Measurements from ENCODE around the gene IQSEC1. TPM values are rescaled to one million over a fixed set of nuclear protein-coding genes. Genes with fewer than 3 reads are reported as not detected.

Gene IQSEC1
- total RNA-seq, 1 donor from 2014 or later, result 34.2 TPM

DNA sequence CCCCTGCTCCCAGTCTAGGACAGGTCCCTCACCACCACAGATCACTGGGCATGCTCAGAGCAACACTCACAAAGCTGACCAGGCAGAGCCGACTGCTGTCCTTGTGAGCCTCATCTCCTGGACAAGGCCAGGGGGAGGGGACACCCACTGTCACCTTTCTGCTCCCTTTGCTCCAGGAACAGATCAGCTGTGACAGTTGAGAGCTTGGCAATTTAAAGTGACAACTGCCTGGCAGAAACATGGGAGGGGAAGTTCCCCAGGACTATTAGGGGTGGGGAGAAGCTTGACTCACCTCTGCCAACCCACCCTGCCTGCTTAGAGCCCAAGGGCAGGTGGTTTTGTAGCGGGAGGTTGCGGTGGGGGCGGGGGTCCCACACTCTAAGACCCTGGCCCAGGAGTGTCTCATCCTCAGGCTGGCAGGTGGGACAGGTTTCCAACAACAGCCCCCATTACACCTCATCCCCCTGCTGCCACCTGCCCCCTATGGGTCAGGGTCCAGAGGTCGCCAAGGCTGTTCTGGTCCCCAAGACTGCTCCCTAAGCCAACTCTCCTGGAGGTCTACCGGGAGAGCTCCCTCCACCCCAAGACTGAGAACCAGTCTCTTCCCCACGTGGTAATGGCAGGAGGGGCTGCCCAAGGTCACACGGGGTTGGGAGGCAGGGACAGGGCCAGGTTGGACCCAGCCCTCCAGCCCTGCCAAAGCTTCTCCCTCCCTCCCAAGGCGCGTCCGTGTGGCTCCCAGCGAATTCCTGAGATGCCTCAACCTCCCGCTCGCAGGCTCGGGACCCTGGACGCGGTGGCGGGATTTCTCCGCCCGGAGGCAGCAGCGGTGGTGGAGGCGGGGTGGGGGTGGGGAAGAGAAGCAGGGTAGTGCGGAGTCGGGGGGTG is 80.4 kb downstream of the IQSEC1 start:
- peak overlapping the region; percentile 49 for H3K27ac Mint-ChIP-seq
- peak; percentile 42 for DNase-seq (ENCODE audit: low spot score, unreplicated experiment)
- peaks cover 4% of the 10 kb centered on the region for H3K4me1 Mint-ChIP-seq (ENCODE audit: low read depth)
- H3K9me3 Mint-ChIP-seq (ENCODE audit: low read depth), result no peaks in the 10 kb centered on the region
- peaks cover 11% of the 10 kb centered on the region for H3K27me3 Mint-ChIP-seq
- H3K36me3 Mint-ChIP-seq (ENCODE audit: insufficient read depth), result no peaks in the 10 kb centered on the region
- H3K4me3 Mint-ChIP-seq (ENCODE audit: low read depth), result peak overlapping the region; percentile 65
- TF ChIP-seq, protein P1, sequence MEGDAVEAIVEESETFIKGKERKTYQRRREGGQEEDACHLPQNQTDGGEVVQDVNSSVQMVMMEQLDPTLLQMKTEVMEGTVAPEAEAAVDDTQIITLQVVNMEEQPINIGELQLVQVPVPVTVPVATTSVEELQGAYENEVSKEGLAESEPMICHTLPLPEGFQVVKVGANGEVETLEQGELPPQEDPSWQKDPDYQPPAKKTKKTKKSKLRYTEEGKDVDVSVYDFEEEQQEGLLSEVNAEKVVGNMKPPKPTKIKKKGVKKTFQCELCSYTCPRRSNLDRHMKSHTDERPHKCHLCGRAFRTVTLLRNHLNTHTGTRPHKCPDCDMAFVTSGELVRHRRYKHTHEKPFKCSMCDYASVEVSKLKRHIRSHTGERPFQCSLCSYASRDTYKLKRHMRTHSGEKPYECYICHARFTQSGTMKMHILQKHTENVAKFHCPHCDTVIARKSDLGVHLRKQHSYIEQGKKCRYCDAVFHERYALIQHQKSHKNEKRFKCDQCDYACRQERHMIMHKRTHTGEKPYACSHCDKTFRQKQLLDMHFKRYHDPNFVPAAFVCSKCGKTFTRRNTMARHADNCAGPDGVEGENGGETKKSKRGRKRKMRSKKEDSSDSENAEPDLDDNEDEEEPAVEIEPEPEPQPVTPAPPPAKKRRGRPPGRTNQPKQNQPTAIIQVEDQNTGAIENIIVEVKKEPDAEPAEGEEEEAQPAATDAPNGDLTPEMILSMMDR (IDR thresholded peaks at IDR 0.05; ENCODE audit: unreplicated experiment), result no peak

DNA sequence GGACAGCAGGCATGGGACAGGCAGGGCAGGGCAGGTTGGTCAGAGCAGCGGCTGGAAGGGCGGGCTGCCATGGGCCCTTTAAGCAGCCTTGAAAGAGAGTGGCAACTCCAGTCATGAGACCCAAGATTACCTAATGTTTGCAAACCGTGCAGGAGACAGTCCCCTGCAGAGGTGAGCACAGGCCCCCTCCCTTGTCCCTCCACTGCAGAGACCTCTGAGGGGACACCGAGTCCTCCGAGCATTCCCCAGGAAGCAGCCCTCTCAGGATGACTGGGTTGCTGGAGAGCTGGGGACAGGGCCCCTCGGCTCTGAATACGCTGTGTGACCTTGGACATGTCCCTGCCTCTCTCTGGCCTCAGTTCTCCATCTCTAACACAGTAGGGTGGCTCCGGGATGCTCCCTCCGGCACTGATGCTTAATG is 81.4 kb downstream of the IQSEC1 start:
- H3K27ac Mint-ChIP-seq, result no peak overlapping the region
- H3K9me3 Mint-ChIP-seq (ENCODE audit: low read depth), result peaks cover 4% of the 10 kb centered on the region
- DNase-seq (ENCODE audit: low spot score, unreplicated experiment), result no peak
- peaks cover 10% of the 10 kb centered on the region for H3K27me3 Mint-ChIP-seq
- TF ChIP-seq, protein P1 (IDR thresholded peaks at IDR 0.05; ENCODE audit: unreplicated experiment), result no peak
- no peak overlapping the region for H3K4me3 Mint-ChIP-seq (ENCODE audit: low read depth)
- H3K36me3 Mint-ChIP-seq (ENCODE audit: insufficient read depth), result peaks cover 3% of the 10 kb centered on the region
- peaks cover 4% of the 10 kb centered on the region for H3K4me1 Mint-ChIP-seq (ENCODE audit: low read depth)

DNA sequence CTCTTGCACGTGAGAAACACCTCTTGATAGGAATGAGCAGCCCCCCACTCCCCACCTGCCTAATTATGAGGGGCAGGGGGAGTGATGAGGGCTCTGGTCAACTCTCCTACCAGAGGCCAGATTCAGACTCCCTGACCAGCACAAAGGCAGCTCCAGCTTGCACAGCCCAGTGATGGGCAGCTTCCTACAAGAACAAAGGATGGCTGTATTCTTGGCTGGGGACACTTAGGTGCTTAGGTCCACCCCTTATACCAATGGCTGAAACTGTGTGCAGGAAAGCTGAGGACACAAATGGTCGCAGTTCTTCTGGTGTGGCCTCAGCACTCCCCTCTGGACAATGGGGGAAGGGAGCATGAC is 81.8 kb downstream of the IQSEC1 start:
- Mint-ChIP-seq H3K4me1 (ENCODE audit: low read depth) (peaks cover 4% of the 10 kb centered on the region), H3K27ac (no peak overlapping the region), H3K4me3 (ENCODE audit: low read depth) (no peak overlapping the region), H3K9me3 (ENCODE audit: low read depth) (peaks cover 4% of the 10 kb centered on the region), H3K27me3 (peaks cover 6% of the 10 kb centered on the region), H3K36me3 (ENCODE audit: insufficient read depth) (peaks cover 3% of the 10 kb centered on the region)
- TF ChIP-seq, protein P1 (IDR thresholded peaks at IDR 0.05; ENCODE audit: unreplicated experiment), result no peak
- no peak for DNase-seq (ENCODE audit: low spot score, unreplicated experiment)

DNA sequence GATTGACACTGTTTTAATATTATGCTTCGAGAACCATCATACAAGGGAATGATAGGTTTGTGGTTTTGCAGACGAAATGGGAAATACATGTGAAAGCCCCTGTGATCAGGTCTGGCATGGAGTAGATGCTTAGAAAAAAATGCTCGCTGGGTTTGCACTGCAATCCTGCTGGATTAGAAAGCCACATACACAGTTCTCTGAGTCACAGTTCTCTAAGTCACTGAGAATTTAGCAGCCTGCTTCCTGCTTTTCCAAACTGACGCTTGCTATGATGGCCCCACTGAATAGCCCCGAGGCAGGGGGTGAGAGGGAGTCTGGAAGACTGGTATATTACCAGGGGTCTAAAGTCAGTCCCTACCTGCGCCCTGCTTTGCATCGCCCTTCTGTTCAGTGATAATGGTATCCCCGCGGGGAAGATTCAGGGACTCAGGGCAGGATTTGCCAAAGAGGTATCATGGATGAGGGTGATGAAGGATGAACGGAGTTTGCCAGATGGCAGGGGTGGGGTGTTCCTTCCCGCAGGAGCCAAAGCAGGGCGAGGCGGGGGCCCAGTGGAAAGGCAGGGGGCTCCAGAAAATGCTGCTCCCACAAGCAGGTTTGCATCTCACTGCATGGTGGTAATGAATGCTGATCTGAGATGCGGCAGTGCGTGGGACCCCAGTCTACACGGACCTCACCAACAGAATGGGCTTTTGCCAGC is 82.3 kb downstream of the IQSEC1 start:
- peaks cover 3% of the 10 kb centered on the region for H3K27me3 Mint-ChIP-seq
- DNase-seq (ENCODE audit: low spot score, unreplicated experiment), result no peak
- H3K9me3 Mint-ChIP-seq (ENCODE audit: low read depth), result peaks cover 4% of the 10 kb centered on the region
- peaks cover 3% of the 10 kb centered on the region for H3K36me3 Mint-ChIP-seq (ENCODE audit: insufficient read depth)
- H3K4me3 Mint-ChIP-seq (ENCODE audit: low read depth), result no peak overlapping the region
- TF ChIP-seq, protein P1 (IDR thresholded peaks at IDR 0.05; ENCODE audit: unreplicated experiment), result no peak
- H3K4me1 Mint-ChIP-seq (ENCODE audit: low read depth), result peaks cover 4% of the 10 kb centered on the region
- no peak overlapping the region for H3K27ac Mint-ChIP-seq

DNA sequence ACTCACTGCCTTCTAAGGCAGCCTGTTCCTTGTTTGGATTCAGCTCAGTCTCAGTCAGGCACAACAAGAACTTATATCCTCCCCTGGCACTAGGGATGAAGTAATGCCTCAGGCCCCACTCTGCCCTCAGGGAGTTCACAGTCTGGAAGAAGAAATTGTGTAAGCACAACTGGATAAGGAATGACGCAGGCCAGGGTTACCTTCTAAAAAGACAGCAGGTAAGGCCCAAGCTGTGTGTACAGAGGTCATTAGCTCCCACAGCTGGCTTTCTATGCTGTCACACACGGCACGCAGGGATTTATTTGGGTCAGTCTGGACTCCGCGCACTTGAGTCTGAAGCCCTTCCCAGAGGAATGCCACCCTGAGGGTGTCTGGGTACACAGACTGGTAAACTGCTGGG is 82.9 kb downstream of the IQSEC1 start:
- Mint-ChIP-seq H3K4me1 (ENCODE audit: low read depth) (peaks cover 4% of the 10 kb centered on the region), H3K36me3 (ENCODE audit: insufficient read depth) (peaks cover 3% of the 10 kb centered on the region), H3K27me3 (peaks cover 3% of the 10 kb centered on the region), H3K27ac (no peak overlapping the region), H3K4me3 (ENCODE audit: low read depth) (no peak overlapping the region), H3K9me3 (ENCODE audit: low read depth) (peaks cover 4% of the 10 kb centered on the region)
- TF ChIP-seq, protein P1 (IDR thresholded peaks at IDR 0.05; ENCODE audit: unreplicated experiment), result no peak
- no peak for DNase-seq (ENCODE audit: low spot score, unreplicated experiment)
